Astrocyte (in vitro differentiated cells and primary cell): Measurements from ENCODE around the gene GAGE12H. TPM values are rescaled to one million over a fixed set of nuclear protein-coding genes. Genes with fewer than 3 reads are reported as not detected.
"Not testable (repeated sequence)": the region's sequence is repeated elsewhere in the genome, so short reads cannot be mapped to it uniquely, and the experiment has no call there.

Experiments
- DNase-seq: peaks from one replicate; pipeline ENCODE4 v3.0.0-alpha.2; 2010; ENCODE audit warnings: low read depth
- FAIRE-seq: peaks from 2 replicates; lab custom pipeline; 2011; peaks lifted over from hg19 to GRCh38; lab: Jason Lieb, UNC
- H2AFZ ChIP-seq: 2 replicates; pipeline ENCODE4 v1.6.0; 2012; ENCODE audit warnings: low read depth, low read length, inconsistent platforms
- H3K27ac ChIP-seq: 2 replicates; pipeline ENCODE4 v1.5.1; 2011; ENCODE audit warnings: low read depth, low read length, inconsistent platforms
- H3K27me3 ChIP-seq: 2 replicates; pipeline ENCODE4 v1.6.0; 2011; ENCODE audit warnings: low read length, inconsistent platforms; ENCODE audit not compliant: insufficient read depth
- H3K36me3 ChIP-seq: 2 replicates; pipeline ENCODE4 v1.5.1; 2011; ENCODE audit warnings: low read length, inconsistent platforms; ENCODE audit not compliant: insufficient read depth
- H3K4me1 ChIP-seq: 2 replicates; pipeline ENCODE4 v1.5.1; 2011; ENCODE audit warnings: low read length, inconsistent platforms; ENCODE audit not compliant: insufficient read depth
- H3K4me2 ChIP-seq: 2 replicates; pipeline ENCODE4 v1.6.0; 2012; ENCODE audit warnings: low read length, inconsistent platforms
- H3K4me3 ChIP-seq: 2 replicates; pipeline ENCODE4 v1.5.1; 2011; ENCODE audit warnings: low read depth, mild to moderate bottlenecking, low read length, inconsistent platforms; ENCODE audit not compliant: insufficient read depth
- H3K79me2 ChIP-seq: 2 replicates; pipeline ENCODE4 v1.6.0; 2012; ENCODE audit warnings: mild to moderate bottlenecking, low read length, inconsistent platforms; ENCODE audit not compliant: insufficient read depth
- H3K9ac ChIP-seq: 2 replicates; pipeline ENCODE4 v1.6.0; 2012; ENCODE audit warnings: mild to moderate bottlenecking, low read length, inconsistent platforms
- H3K9me3 ChIP-seq: 2 replicates; pipeline ENCODE4 v1.5.1; 2012; ENCODE audit warnings: low read depth, mild to moderate bottlenecking, low read length, inconsistent platforms; ENCODE audit not compliant: insufficient read depth
- H4K20me1 ChIP-seq: 2 replicates; pipeline ENCODE4 v1.6.0; 2012; ENCODE audit warnings: low read length, inconsistent platforms; ENCODE audit not compliant: insufficient read depth
- H3K27ac Mint-ChIP-seq: one replicate; pipeline ENCODE4 v1.8.0; 2021; ENCODE audit warnings: mild to moderate bottlenecking, mixed read lengths; ENCODE audit not compliant: unreplicated experiment
- H3K27me3 Mint-ChIP-seq: one replicate; pipeline ENCODE4 v1.8.0; 2021; ENCODE audit warnings: low read depth, mixed read lengths; ENCODE audit not compliant: unreplicated experiment
- H3K36me3 Mint-ChIP-seq: one replicate; pipeline ENCODE4 v1.8.0; 2021; ENCODE audit warnings: low read depth, mixed read lengths; ENCODE audit not compliant: unreplicated experiment
- H3K4me1 Mint-ChIP-seq: one replicate; pipeline ENCODE4 v1.8.0; 2021; ENCODE audit warnings: low read depth, mixed read lengths; ENCODE audit not compliant: unreplicated experiment
- H3K4me3 Mint-ChIP-seq: one replicate; pipeline ENCODE4 v1.8.0; 2021; ENCODE audit warnings: mild to moderate bottlenecking, moderate library complexity, mixed read lengths; ENCODE audit not compliant: unreplicated experiment
- H3K9me3 Mint-ChIP-seq: one replicate; pipeline ENCODE4 v1.8.0; 2021; ENCODE audit warnings: mild to moderate bottlenecking, mixed read lengths; ENCODE audit not compliant: unreplicated experiment
- total RNA-seq: library from RNA; stranded (reverse); gene quantifications from 2 replicates; pipeline ENCODE4 v1.2.1, GENCODE V29; 2021

GAGE12H gene
- total RNA-seq, 1 donor from 2014 or later = not detected

GRCh38 chrX:49569152-49569551, 10.6 kb upstream of the GAGE12H start:
- not testable (repeated sequence) for H3K9me3 ChIP-seq, H3K27me3 ChIP-seq, H3K27ac Mint-ChIP-seq, H3K9ac ChIP-seq, H3K36me3 Mint-ChIP-seq, H3K4me3 ChIP-seq, H4K20me1 ChIP-seq, H3K4me1 ChIP-seq, H3K4me1 Mint-ChIP-seq, H3K4me2 ChIP-seq, H3K9me3 Mint-ChIP-seq, H3K27ac ChIP-seq, H3K36me3 ChIP-seq, H3K79me2 ChIP-seq, H2AFZ ChIP-seq, DNase-seq, H3K27me3 Mint-ChIP-seq, H3K4me3 Mint-ChIP-seq, FAIRE-seq

DNA sequence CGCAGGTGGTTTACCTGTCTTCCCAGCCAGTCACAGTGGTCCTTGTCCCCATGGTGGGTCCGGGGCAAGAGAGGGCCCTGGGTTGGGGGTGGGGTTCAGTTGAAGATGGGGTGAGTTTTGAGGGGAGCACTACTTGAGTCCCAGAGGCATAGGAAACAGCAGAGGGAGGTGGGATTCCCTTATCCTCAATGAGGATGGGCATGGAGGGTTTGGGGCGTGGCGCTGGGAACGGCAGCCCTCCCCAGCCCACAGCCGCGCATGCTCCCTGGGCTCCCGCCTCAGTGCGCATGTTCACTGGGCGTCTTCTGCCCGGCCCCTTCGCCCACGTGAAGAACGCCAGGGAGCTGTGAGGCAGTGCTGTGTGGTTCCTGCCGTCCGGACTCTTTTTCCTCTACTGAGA, 9.6 kb upstream of the GAGE12H start, which contains the start of gene GAGE12G:
Gene GAGE12G (plus strand): TSS at position 301 of the 400 bp plus-strand sequence. CDS start 1,155 bp downstream, outside the sequence.
- not testable (repeated sequence) for H3K4me1 ChIP-seq, H3K4me2 ChIP-seq, H3K36me3 Mint-ChIP-seq, H3K4me3 Mint-ChIP-seq, H3K4me3 ChIP-seq, H3K79me2 ChIP-seq, H3K27ac Mint-ChIP-seq, H3K27me3 ChIP-seq, FAIRE-seq, H3K9me3 Mint-ChIP-seq, H4K20me1 ChIP-seq, H3K36me3 ChIP-seq, H3K27me3 Mint-ChIP-seq, H3K27ac ChIP-seq, H2AFZ ChIP-seq, H3K9ac ChIP-seq, H3K4me1 Mint-ChIP-seq, DNase-seq, H3K9me3 ChIP-seq

- H3K27me3 Mint-ChIP-seq, H3K4me2 ChIP-seq, H2AFZ ChIP-seq, H3K27ac ChIP-seq, H3K27me3 ChIP-seq, H4K20me1 ChIP-seq, DNase-seq, H3K9me3 Mint-ChIP-seq, H3K4me3 ChIP-seq, H3K36me3 Mint-ChIP-seq, H3K79me2 ChIP-seq, H3K4me1 ChIP-seq, FAIRE-seq, H3K4me1 Mint-ChIP-seq, H3K36me3 ChIP-seq, H3K27ac Mint-ChIP-seq, H3K9ac ChIP-seq, H3K9me3 ChIP-seq, H3K4me3 Mint-ChIP-seq: not testable (repeated sequence)
Observed at GRCh38 chrX:49589196-49589595, 9.4 kb downstream of the GAGE12H start, which contains the start of gene GAGE2A. TSS of gene GAGE2A (plus strand) at chrX:49589496. CDS start at chrX:49590651, 1,155 bp downstream.

DNA sequence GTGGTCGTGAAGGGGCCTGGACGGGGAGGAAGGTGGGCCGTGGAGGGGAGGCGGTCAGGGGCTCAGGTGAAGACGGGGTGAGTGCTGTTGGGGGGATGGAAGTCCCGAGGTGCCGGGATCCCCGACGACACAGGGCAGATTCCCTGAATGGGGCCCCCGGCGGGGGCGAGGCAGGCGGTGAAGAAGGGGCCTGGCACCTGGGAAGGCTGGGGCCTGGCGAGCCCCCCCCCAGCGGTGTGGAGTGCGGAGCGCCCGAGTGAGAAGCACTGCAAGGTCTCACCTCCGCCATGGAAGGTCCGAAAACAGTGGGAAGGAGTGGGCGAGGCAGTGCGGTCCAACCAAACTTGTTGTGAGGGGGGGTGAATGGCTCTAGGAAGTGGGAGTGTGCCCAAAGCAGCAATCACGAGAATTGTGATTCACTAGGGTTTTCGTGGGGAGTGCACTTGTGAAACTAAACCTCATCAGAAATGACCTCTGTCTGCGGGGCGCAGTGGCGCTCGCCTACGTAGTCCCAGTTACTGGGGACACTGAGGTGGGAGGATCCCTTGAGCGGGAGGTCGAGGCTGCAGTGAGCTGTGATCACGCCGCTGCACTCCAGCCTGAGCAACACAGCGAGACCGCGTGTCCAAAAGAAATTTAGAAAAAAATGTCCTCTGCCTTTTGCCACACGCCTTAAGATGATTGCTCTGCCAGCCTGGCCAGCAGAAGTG, 10.2 kb downstream of the GAGE12H start:
- H3K36me3 ChIP-seq, H4K20me1 ChIP-seq, H3K4me3 ChIP-seq, H3K4me3 Mint-ChIP-seq, H3K4me2 ChIP-seq, H3K9me3 Mint-ChIP-seq, H2AFZ ChIP-seq, H3K9ac ChIP-seq, H3K27ac Mint-ChIP-seq, H3K79me2 ChIP-seq, H3K27me3 Mint-ChIP-seq, H3K27ac ChIP-seq, H3K36me3 Mint-ChIP-seq, H3K4me1 ChIP-seq, DNase-seq, FAIRE-seq, H3K27me3 ChIP-seq, H3K4me1 Mint-ChIP-seq, H3K9me3 ChIP-seq: not testable (repeated sequence)

- H3K27me3 Mint-ChIP-seq, H3K4me3 ChIP-seq, FAIRE-seq, H3K9me3 Mint-ChIP-seq, H3K4me2 ChIP-seq, H3K4me1 ChIP-seq, H4K20me1 ChIP-seq, H3K9me3 ChIP-seq, DNase-seq, H3K36me3 ChIP-seq, H3K9ac ChIP-seq, H3K27ac Mint-ChIP-seq, H3K4me1 Mint-ChIP-seq, H3K27ac ChIP-seq, H3K36me3 Mint-ChIP-seq, H2AFZ ChIP-seq, H3K4me3 Mint-ChIP-seq, H3K27me3 ChIP-seq, H3K79me2 ChIP-seq: not testable (repeated sequence)
Observed at GRCh38 chrX:49590488-49590887, 10.7 kb downstream of the GAGE12H start.

GRCh38 chrX:49598720-49599119, 19.0 kb downstream of the GAGE12H start, which contains the start of gene GAGE1:
TSS of gene GAGE1 (plus strand) at chrX:49599020. CDS start at chrX:49600175, 1,155 bp downstream.
- not testable (repeated sequence) for H3K79me2 ChIP-seq, DNase-seq, H3K9ac ChIP-seq, H3K4me1 Mint-ChIP-seq, H3K36me3 ChIP-seq, H3K4me3 ChIP-seq, H3K27me3 ChIP-seq, H2AFZ ChIP-seq, H3K27ac ChIP-seq, H3K36me3 Mint-ChIP-seq, H3K4me3 Mint-ChIP-seq, H3K9me3 Mint-ChIP-seq, H3K27ac Mint-ChIP-seq, FAIRE-seq, H4K20me1 ChIP-seq, H3K27me3 Mint-ChIP-seq, H3K4me1 ChIP-seq, H3K9me3 ChIP-seq, H3K4me2 ChIP-seq
